GM18498 (cell line): ENCODE data around the gene TACC2.
"Not testable (repeated sequence)": the region's sequence is repeated elsewhere in the genome, so short reads cannot be mapped to it uniquely, and the experiment has no call there.

Source experiments
- ATAC-seq: cut with Tn5 transposase; IDR thresholded peaks from one replicate; pipeline ENCODE4 v1.9.1; 2021; ENCODE audit warnings: mild to moderate bottlenecking, moderate library complexity; ENCODE audit not compliant: unreplicated experiment

TACC2 gene

GRCh38 chr10:121988361-121989324 lies at the start of gene TACC2:
TACC2 (plus strand) TSS chr10:121989163; CDS start chr10:122021982, 32,819 bp downstream.
- no peak for ATAC-seq

GRCh38 chr10:121941532-121941931 lies 47.4 kb upstream of the TACC2 start:
- ATAC-seq = no peak

- no peak for ATAC-seq
Measured at GRCh38 chr10:121942749-121943416, 46.1 kb upstream of the TACC2 start.

GRCh38 chr10:121947343-121948330 lies 41.3 kb upstream of the TACC2 start:
- ATAC-seq = no peak

- ATAC-seq = no peak
Measured at GRCh38 chr10:121949049-121949448, 39.9 kb upstream of the TACC2 start.

GRCh38 chr10:121949451-121949850 lies 39.5 kb upstream of the TACC2 start:
- ATAC-seq = no peak

- ATAC-seq = no peak
Measured at GRCh38 chr10:121952226-121952625, 36.7 kb upstream of the TACC2 start.

GRCh38 chr10:121956111-121957061 lies 32.6 kb upstream of the TACC2 start:
- ATAC-seq = no peak

- ATAC-seq = no peak
Measured at GRCh38 chr10:121959671-121960070, 29.3 kb upstream of the TACC2 start.

- ATAC-seq = no peak
Measured at GRCh38 chr10:121961456-121961855, 27.5 kb upstream of the TACC2 start.

GRCh38 chr10:121965996-121966395 lies 23.0 kb upstream of the TACC2 start:
- no peak for ATAC-seq

GRCh38 chr10:121969086-121969485 lies 19.9 kb upstream of the TACC2 start:
- not testable (repeated sequence) for ATAC-seq

- ATAC-seq = no peak
Measured at GRCh38 chr10:121974019-121974534, 14.9 kb upstream of the TACC2 start.

- peak; percentile 87 for ATAC-seq
Measured at GRCh38 chr10:121974535-121975294, 14.2 kb upstream of the TACC2 start, which contains the start of gene NSMCE4A. NSMCE4A (minus strand) TSS chr10:121975217; CDS start chr10:121975165, 52 bp downstream.

- no peak for ATAC-seq
Measured at GRCh38 chr10:121975295-121976086, 13.5 kb upstream of the TACC2 start.

- no peak for ATAC-seq
Measured at GRCh38 chr10:121976607-121977006, 12.4 kb upstream of the TACC2 start.

- no peak for ATAC-seq
Measured at GRCh38 chr10:121978511-121978910, 10.5 kb upstream of the TACC2 start.

- no peak for ATAC-seq
Measured at GRCh38 chr10:121981346-121981745, 7.6 kb upstream of the TACC2 start.
